NCI-H2029 treated with DMSO at 0.1 percent for 48 hours (cell line): Measurements from ENCODE around the gene CADPS.

Source experiments
- DNase-seq: peaks from one replicate; lab custom pipeline; 2025; lab: John Stamatoyannopoulos, UW

The CADPS gene

GRCh38 chr3:62421207-62421606 lies 454.0 kb downstream of the CADPS start:
- no peak for DNase-seq

GRCh38 chr3:62416144-62416543 lies 459.1 kb downstream of the CADPS start:
- DNase-seq, result no peak

GRCh38 chr3:62415312-62415801 lies 459.9 kb downstream of the CADPS start:
- no peak for DNase-seq

- no peak for DNase-seq
Observed at GRCh38 chr3:62414786-62415185, 460.4 kb downstream of the CADPS start.

- DNase-seq, result no peak
Observed at GRCh38 chr3:62413687-62414086, 461.5 kb downstream of the CADPS start.

GRCh38 chr3:62406945-62407344 lies 468.3 kb downstream of the CADPS start:
- no peak for DNase-seq

- no peak for DNase-seq
Observed at GRCh38 chr3:62405566-62405965, 469.6 kb downstream of the CADPS start.

- no peak for DNase-seq
Observed at GRCh38 chr3:62405135-62405534, 470.1 kb downstream of the CADPS start.

- DNase-seq, result no peak
Observed at GRCh38 chr3:62404321-62404720, 470.9 kb downstream of the CADPS start.

- DNase-seq, result no peak
Observed at GRCh38 chr3:62403765-62404164, 471.5 kb downstream of the CADPS start.

GRCh38 chr3:62392626-62393292 lies 482.5 kb downstream of the CADPS start:
- no peak for DNase-seq

GRCh38 chr3:62387251-62387650 lies 488.0 kb downstream of the CADPS start:
- DNase-seq, result no peak

- DNase-seq, result no peak
Observed at GRCh38 chr3:62379321-62379798, 495.9 kb downstream of the CADPS start.

GRCh38 chr3:62378921-62379320 lies 496.3 kb downstream of the CADPS start:
- DNase-seq, result no peak

GRCh38 chr3:62378311-62378789 lies 496.9 kb downstream of the CADPS start:
- DNase-seq, result no peak

- no peak for DNase-seq
Observed at GRCh38 chr3:62376906-62377877, 498.0 kb downstream of the CADPS start.

GRCh38 chr3:62376454-62376720 lies 498.8 kb downstream of the CADPS start:
- DNase-seq, result no peak

GRCh38 chr3:62375655-62376453 lies 499.4 kb downstream of the CADPS start:
- no peak for DNase-seq

GRCh38 chr3:62374341-62375218 lies 500.6 kb downstream of the CADPS start:
- no peak for DNase-seq

GRCh38 chr3:62373714-62374333 lies 501.4 kb downstream of the CADPS start:
- DNase-seq, result no peak

- no peak for DNase-seq
Observed at GRCh38 chr3:62373215-62373614, 502.0 kb downstream of the CADPS start, which contains the start of gene FEZF2. Gene FEZF2, minus strand, starts transcription at chr3:62373550. Its CDS starts 682 bp downstream, at chr3:62372868.
